Astrocyte (in vitro differentiated cells and primary cell): ENCODE measurements around the gene MOB3A. TPM values are rescaled to one million over a fixed set of nuclear protein-coding genes. Genes with fewer than 3 reads are reported as not detected.

ENCODE experiments used
- DNase-seq: peaks from one replicate; pipeline ENCODE4 v3.0.0-alpha.2; 2010; ENCODE audit warnings: low read depth
- FAIRE-seq: peaks from 2 replicates; lab custom pipeline; 2011; peaks lifted over from hg19 to GRCh38; lab: Jason Lieb, UNC
- H2AFZ ChIP-seq: 2 replicates; pipeline ENCODE4 v1.6.0; 2012; ENCODE audit warnings: low read depth, low read length, inconsistent platforms
- H3K27ac ChIP-seq: 2 replicates; pipeline ENCODE4 v1.5.1; 2011; ENCODE audit warnings: low read depth, low read length, inconsistent platforms
- H3K27me3 ChIP-seq: 2 replicates; pipeline ENCODE4 v1.6.0; 2011; ENCODE audit warnings: low read length, inconsistent platforms; ENCODE audit not compliant: insufficient read depth
- H3K36me3 ChIP-seq: 2 replicates; pipeline ENCODE4 v1.5.1; 2011; ENCODE audit warnings: low read length, inconsistent platforms; ENCODE audit not compliant: insufficient read depth
- H3K4me1 ChIP-seq: 2 replicates; pipeline ENCODE4 v1.5.1; 2011; ENCODE audit warnings: low read length, inconsistent platforms; ENCODE audit not compliant: insufficient read depth
- H3K4me2 ChIP-seq: 2 replicates; pipeline ENCODE4 v1.6.0; 2012; ENCODE audit warnings: low read length, inconsistent platforms
- H3K4me3 ChIP-seq: 2 replicates; pipeline ENCODE4 v1.5.1; 2011; ENCODE audit warnings: low read depth, mild to moderate bottlenecking, low read length, inconsistent platforms; ENCODE audit not compliant: insufficient read depth
- H3K79me2 ChIP-seq: 2 replicates; pipeline ENCODE4 v1.6.0; 2012; ENCODE audit warnings: mild to moderate bottlenecking, low read length, inconsistent platforms; ENCODE audit not compliant: insufficient read depth
- H3K9ac ChIP-seq: 2 replicates; pipeline ENCODE4 v1.6.0; 2012; ENCODE audit warnings: mild to moderate bottlenecking, low read length, inconsistent platforms
- H3K9me3 ChIP-seq: 2 replicates; pipeline ENCODE4 v1.5.1; 2012; ENCODE audit warnings: low read depth, mild to moderate bottlenecking, low read length, inconsistent platforms; ENCODE audit not compliant: insufficient read depth
- H4K20me1 ChIP-seq: 2 replicates; pipeline ENCODE4 v1.6.0; 2012; ENCODE audit warnings: low read length, inconsistent platforms; ENCODE audit not compliant: insufficient read depth
- H3K27ac Mint-ChIP-seq: one replicate; pipeline ENCODE4 v1.8.0; 2021; ENCODE audit warnings: mild to moderate bottlenecking, mixed read lengths; ENCODE audit not compliant: unreplicated experiment
- H3K27me3 Mint-ChIP-seq: one replicate; pipeline ENCODE4 v1.8.0; 2021; ENCODE audit warnings: low read depth, mixed read lengths; ENCODE audit not compliant: unreplicated experiment
- H3K36me3 Mint-ChIP-seq: one replicate; pipeline ENCODE4 v1.8.0; 2021; ENCODE audit warnings: low read depth, mixed read lengths; ENCODE audit not compliant: unreplicated experiment
- H3K4me1 Mint-ChIP-seq: one replicate; pipeline ENCODE4 v1.8.0; 2021; ENCODE audit warnings: low read depth, mixed read lengths; ENCODE audit not compliant: unreplicated experiment
- H3K4me3 Mint-ChIP-seq: one replicate; pipeline ENCODE4 v1.8.0; 2021; ENCODE audit warnings: mild to moderate bottlenecking, moderate library complexity, mixed read lengths; ENCODE audit not compliant: unreplicated experiment
- H3K9me3 Mint-ChIP-seq: one replicate; pipeline ENCODE4 v1.8.0; 2021; ENCODE audit warnings: mild to moderate bottlenecking, mixed read lengths; ENCODE audit not compliant: unreplicated experiment
- EZH2 ChIP-seq: IDR thresholded peaks from 2 replicates; pipeline ENCODE4 v1.6.1; 2012; ENCODE audit warnings: mild to moderate bottlenecking, low read length, inconsistent platforms; ENCODE audit not compliant: insufficient read depth
- total RNA-seq: library from RNA; stranded (reverse); gene quantifications from 2 replicates; pipeline ENCODE4 v1.2.1, GENCODE V29; 2021
- TF ChIP-seq, protein P1 (sequence below): IDR thresholded peaks from 2 replicates; pipeline ENCODE4 v1.5.1; 2011; ENCODE audit warnings: low read depth, mild to moderate bottlenecking, inconsistent platforms, low read length, moderate library complexity; ENCODE audit not compliant: insufficient read depth

MOB3A gene
- total RNA-seq, 1 donor from 2014 or later: 45.3 TPM

DNA sequence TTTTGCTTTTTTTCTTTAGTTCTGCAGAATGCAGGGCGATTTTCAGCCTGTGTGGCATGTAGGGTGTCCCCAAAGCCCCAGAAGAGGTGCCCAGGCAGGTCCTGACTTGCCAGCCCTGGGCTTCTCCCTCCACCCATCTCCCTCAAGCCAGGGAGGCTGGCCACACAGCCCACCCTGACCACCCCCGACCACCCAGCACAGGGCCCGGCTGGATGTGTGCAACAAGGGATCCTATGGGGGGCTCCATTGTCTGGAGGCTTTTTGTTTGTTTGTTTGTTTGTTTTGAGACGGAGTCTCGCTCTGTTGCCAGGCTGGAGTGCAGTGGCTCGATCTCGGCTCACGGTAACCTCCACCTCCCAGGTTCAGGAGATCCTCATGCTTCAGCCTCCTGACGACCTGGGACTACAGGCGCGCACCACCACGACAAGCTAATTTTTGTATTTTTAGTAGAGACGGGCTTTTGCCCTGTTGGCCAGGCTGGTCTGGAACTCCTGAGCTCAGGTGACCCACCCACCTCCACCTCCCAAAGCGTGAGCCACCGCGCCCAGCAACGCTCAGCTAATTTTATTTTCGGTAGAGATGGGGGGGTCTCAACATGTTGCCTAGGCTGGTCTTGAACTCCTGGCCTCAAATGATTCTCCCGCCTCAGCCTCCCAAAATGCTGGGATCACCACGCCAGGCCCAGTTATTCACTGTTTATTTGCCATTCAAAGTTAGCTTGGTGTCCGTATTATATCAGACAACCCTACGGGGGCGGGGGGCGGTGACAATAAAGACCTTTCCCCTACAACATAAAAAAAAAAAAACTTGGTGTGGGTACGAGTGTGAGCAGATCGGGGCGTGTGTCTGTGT is 37.3 kb downstream of the MOB3A start:
- Histone ChIP-seq H3K4me1 (peaks cover 37% of the 10 kb centered on the region), H3K9ac (peak overlapping the region; percentile 55), H3K27ac (peak overlapping the region; percentile 92), H2AFZ (no peak overlapping the region), H3K27me3 (no peaks in the 10 kb centered on the region), H3K4me2 (peak overlapping the region; percentile 99), H3K79me2 (no peaks in the 10 kb centered on the region), H3K4me3 (no peak overlapping the region), H3K9me3 (no peaks in the 10 kb centered on the region), H4K20me1 (no peaks in the 10 kb centered on the region), H3K36me3 (no peaks in the 10 kb centered on the region)
- TF ChIP-seq, protein P1, sequence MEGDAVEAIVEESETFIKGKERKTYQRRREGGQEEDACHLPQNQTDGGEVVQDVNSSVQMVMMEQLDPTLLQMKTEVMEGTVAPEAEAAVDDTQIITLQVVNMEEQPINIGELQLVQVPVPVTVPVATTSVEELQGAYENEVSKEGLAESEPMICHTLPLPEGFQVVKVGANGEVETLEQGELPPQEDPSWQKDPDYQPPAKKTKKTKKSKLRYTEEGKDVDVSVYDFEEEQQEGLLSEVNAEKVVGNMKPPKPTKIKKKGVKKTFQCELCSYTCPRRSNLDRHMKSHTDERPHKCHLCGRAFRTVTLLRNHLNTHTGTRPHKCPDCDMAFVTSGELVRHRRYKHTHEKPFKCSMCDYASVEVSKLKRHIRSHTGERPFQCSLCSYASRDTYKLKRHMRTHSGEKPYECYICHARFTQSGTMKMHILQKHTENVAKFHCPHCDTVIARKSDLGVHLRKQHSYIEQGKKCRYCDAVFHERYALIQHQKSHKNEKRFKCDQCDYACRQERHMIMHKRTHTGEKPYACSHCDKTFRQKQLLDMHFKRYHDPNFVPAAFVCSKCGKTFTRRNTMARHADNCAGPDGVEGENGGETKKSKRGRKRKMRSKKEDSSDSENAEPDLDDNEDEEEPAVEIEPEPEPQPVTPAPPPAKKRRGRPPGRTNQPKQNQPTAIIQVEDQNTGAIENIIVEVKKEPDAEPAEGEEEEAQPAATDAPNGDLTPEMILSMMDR: no peak
- TF ChIP-seq EZH2: no peak
- Mint-ChIP-seq H3K4me1 (peaks cover 15% of the 10 kb centered on the region), H3K9me3 (no peaks in the 10 kb centered on the region), H3K4me3 (no peak overlapping the region), H3K27ac (peak overlapping the region; percentile 98), H3K27me3 (no peaks in the 10 kb centered on the region), H3K36me3 (no peaks in the 10 kb centered on the region)
- FAIRE-seq: no peak
- DNase-seq: no peak

DNA sequence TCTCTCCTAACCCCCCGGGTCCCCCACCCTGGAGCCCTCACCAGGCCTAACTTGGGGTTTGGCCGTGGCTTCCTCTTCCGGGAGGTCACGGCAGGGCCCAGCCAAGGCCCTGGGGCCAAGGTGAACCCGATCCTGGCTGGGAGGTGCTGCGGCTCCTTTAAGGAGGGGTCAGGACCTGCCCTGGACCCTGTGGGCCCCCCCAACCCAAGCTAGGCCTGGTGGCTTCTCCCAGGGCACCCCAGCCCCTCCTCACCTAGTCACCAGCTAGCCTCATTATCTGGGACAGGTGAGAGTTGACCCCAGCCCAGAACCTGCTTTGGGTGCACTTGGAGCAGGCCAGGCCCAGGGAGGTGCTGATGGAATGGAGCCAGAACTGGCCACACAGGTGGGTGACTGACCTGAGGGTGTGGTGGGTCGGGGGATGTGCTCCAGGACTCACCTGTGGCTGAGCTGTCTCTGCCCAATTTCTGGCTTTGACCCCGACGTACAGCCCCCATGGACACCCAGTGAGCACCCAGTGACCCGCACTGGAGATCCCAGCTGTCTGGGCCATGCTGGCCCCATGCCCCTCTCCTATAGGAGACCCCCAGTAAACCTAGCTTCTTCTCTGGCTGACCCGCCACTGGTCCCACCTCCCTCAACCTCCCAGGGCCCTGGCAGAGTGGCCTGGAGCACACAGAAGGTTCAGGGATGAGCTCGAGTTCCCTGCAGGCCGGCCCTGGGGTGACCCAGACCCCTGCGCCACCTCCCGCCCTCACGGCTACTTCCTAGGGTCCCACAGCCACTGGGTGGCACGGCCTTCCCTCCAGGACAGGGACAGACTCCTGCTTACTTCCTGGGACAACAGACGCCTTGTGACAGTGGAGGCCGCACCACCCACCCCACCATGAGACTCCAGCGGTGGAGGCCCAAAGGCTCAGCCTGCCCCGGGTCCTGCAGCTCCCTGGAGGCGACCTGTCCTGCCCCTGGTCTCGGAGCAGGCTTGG is 38.3 kb downstream of the MOB3A start:
- Histone ChIP-seq H3K4me1 (peaks cover 37% of the 10 kb centered on the region), H3K9ac (no peak overlapping the region), H3K36me3 (no peaks in the 10 kb centered on the region), H3K27me3 (no peaks in the 10 kb centered on the region), H3K27ac (no peak overlapping the region), H2AFZ (no peak overlapping the region), H3K4me3 (no peak overlapping the region), H3K4me2 (no peak overlapping the region), H3K9me3 (no peaks in the 10 kb centered on the region), H4K20me1 (no peaks in the 10 kb centered on the region), H3K79me2 (no peaks in the 10 kb centered on the region)
- Mint-ChIP-seq H3K36me3 (no peaks in the 10 kb centered on the region), H3K4me1 (peaks cover 15% of the 10 kb centered on the region), H3K9me3 (no peaks in the 10 kb centered on the region), H3K27ac (peak overlapping the region; percentile 47), H3K4me3 (no peak overlapping the region), H3K27me3 (no peaks in the 10 kb centered on the region)
- TF ChIP-seq EZH2: no peak
- TF ChIP-seq, protein P1: no peak
- no peak for FAIRE-seq
- DNase-seq: no peak
